NK-92 (cell line): ENCODE data around the gene DENR.

ENCODE experiments used
- DNase-seq: peaks from one replicate; lab custom pipeline; 2025; ENCODE audit not compliant: unreplicated experiment; lab: John Stamatoyannopoulos, UW

Gene DENR

GRCh38 chr12:122819209-122819785 is 66.7 kb downstream of the DENR start:
- DNase-seq: no peak

- no peak for DNase-seq
Observed at GRCh38 chr12:122820138-122820537, 67.5 kb downstream of the DENR start.
